ENCODE measurements around the gene MSI2.

- no peak for TF ChIP-seq SUZ12 (IDR thresholded peaks at IDR 0.05; ENCODE audit: extremely low read depth, insufficient read depth, insufficient read length)
- no peak for TF ChIP-seq YY1 (IDR thresholded peaks at IDR 0.05; ENCODE audit: insufficient read depth, insufficient read length)
- TF ChIP-seq ZNF274 (IDR thresholded peaks at IDR 0.05; ENCODE audit: low read depth, low read length): no peak
Measured at GRCh38 chr17:57721967-57722703, 465.8 kb downstream of the MSI2 start.
